Posterior cingulate gyrus (tissue), 11 donors: ENCODE results near the gene ZNF845.
"Not testable (repeated sequence)": the region's sequence is repeated elsewhere in the genome, so short reads cannot be mapped to it uniquely, and the experiment has no call there.

Source experiments
- DNase-seq, 10 donors: peaks; one replicate each; pipeline versions ENCODE4 v3.0.0 to v3.0.0-alpha.2; 2020 to 2021; ENCODE audit warnings: mixed read lengths in 3 of 10
- intact Hi-C: fragments of 100-400 bp; cut with DNase I; formaldehyde crosslinking; loops from one replicate; pipeline ENCODE4 v1.15.1; 2023

ZNF845 gene

GRCh38 chr19:53374288-53374687, 40.7 kb downstream of the ZNF845 start:
- intact Hi-C loops: no loop called here
- DNase-seq: no peak

- DNase-seq: no peak
- intact Hi-C loops: no loop called here
These were observed 41.2 kb downstream of the ZNF845 start for GRCh38 chr19:53374743-53375142.

- no peak for DNase-seq
- intact Hi-C loops: no loop called here
These were observed 47.8 kb downstream of the ZNF845 start for GRCh38 chr19:53381376-53381775.

- intact Hi-C loops: no loop called here
- no peak for DNase-seq
These were observed 54.6 kb downstream of the ZNF845 start for GRCh38 chr19:53388168-53388567.

GRCh38 chr19:53388904-53389303, 55.4 kb downstream of the ZNF845 start:
- no peak for DNase-seq
- intact Hi-C loops: no loop called here

GRCh38 chr19:53389571-53389970, 56.0 kb downstream of the ZNF845 start:
- intact Hi-C loops: no loop called here
- no peak for DNase-seq

- DNase-seq: peak in 5 of 10 donors; percentile 14 to 85 (median 75)
- intact Hi-C loops: loop anchor here (10.0 kb wide), 1 partner anchor 55 kb away; the partner anchor contains the start of gene ZNF845
These were observed 56.4 kb downstream of the ZNF845 start for GRCh38 chr19:53389978-53390377.

GRCh38 chr19:53394522-53394973, 61.0 kb downstream of the ZNF845 start:
- intact Hi-C loops: loop anchor here (2.0 to 10.0 kb wide), 2 partner anchors 30 to 60 kb away; partner anchors contain the start of gene ZNF845

GRCh38 chr19:53394974-53395839, 61.7 kb downstream of the ZNF845 start, which contains the start of gene ZNF765:
ZNF765 (plus strand) TSS chr19:53395149; CDS start chr19:53398016, 2,867 bp downstream.
- peak; percentile 85 to 98 (median 91) for DNase-seq
- intact Hi-C loops: loop anchor here (2.0 to 10.0 kb wide), 2 partner anchors 30 to 60 kb away; partner anchors contain the start of gene ZNF845

More at GRCh38 chr19:53394522-53394973, 61.0 kb downstream of the ZNF845 start:
- DNase-seq: peak in 5 of 10 donors; percentile 11 to 86 (median 35)

- DNase-seq: not testable (repeated sequence)
- intact Hi-C loops: loop anchor here (2.0 to 10.0 kb wide), 3 partner anchors 29 to 73 kb away; partner anchors contain the start of gene ZNF845
These were observed 62.4 kb downstream of the ZNF845 start for GRCh38 chr19:53395840-53396524.

GRCh38 chr19:53396525-53396868, 62.9 kb downstream of the ZNF845 start:
- no peak for DNase-seq
- intact Hi-C loops: loop anchor here (2.0 to 10.0 kb wide), 2 partner anchors 62 to 72 kb away; partner anchors contain the start of gene ZNF845

GRCh38 chr19:53397918-53398317, 64.4 kb downstream of the ZNF845 start:
- intact Hi-C loops: loop anchor here (2.0 to 10.0 kb wide), 2 partner anchors 63 to 71 kb away; partner anchors contain the start of gene ZNF845
- DNase-seq: not testable (repeated sequence)
